IMR-90 (cell line): Measurements from ENCODE around the gene ZMYND11. TPM values are rescaled to one million over a fixed set of nuclear protein-coding genes. Genes with fewer than 3 reads are reported as not detected.

ENCODE experiments used
- ATAC-seq: fragments of 200-7000 bp; cut with Tn5 transposase; 2 replicates; pipeline ENCODE4 v1.9.1; 2020; ENCODE audit warnings: low read depth, mild to moderate bottlenecking, moderate library complexity
- BruUV-seq: library from RNA; stranded (reverse); fragments of 400-500 nt; replicated peaks from 2 replicates; lab custom pipeline; 2021; lab: Mats Ljungman, UMichigan
- CTCF ChIA-PET: fragments of 300-600 bp; formaldehyde crosslinking; extraction: SDS; loops from one replicate; lab custom pipeline; 2021; ENCODE audit warnings: antibody characterized with exemption; lab: Yijun Ruan, JAX
- POLR2A ChIA-PET: fragments of 300-600 bp; sonication (Branson Sonifier 250); formaldehyde crosslinking; loops from one replicate; lab custom pipeline; 2022; ENCODE audit warnings: antibody characterized with exemption; ENCODE audit not compliant: unreplicated experiment; lab: Charles Lee
- DNase-seq: peaks from one replicate; pipeline ENCODE4 v3.0.0; 2013
- H2AFZ ChIP-seq: replicated peaks from 2 replicates; pipeline ENCODE3; 2013; ENCODE audit warnings: low read length, mild to moderate bottlenecking; ENCODE audit not compliant: poor library complexity
- H2AK5ac ChIP-seq: 2 replicates; pipeline ENCODE4 v1.6.1; 2013; ENCODE audit warnings: low read depth, low read length, inconsistent platforms
- H2AK9ac ChIP-seq: replicated peaks from 2 replicates; pipeline ENCODE3; 2013; ENCODE audit warnings: mild to moderate bottlenecking, low read depth, low read length, moderate library complexity; ENCODE audit not compliant: poor library complexity
- H2BK120ac ChIP-seq: 2 replicates; pipeline ENCODE4 v1.6.1; 2013; ENCODE audit warnings: low read depth, low read length, inconsistent platforms
- H2BK15ac ChIP-seq: 3 replicates; pipeline ENCODE4 v1.6.1; 2013; ENCODE audit warnings: low read depth, low read length, inconsistent platforms
- H2BK20ac ChIP-seq: 2 replicates; pipeline ENCODE4 v1.6.1; 2013; ENCODE audit warnings: low read depth, mild to moderate bottlenecking, inconsistent platforms, low read length, moderate library complexity
- H2BK5ac ChIP-seq: 2 replicates; pipeline ENCODE4 v1.6.1; 2013; ENCODE audit warnings: mild to moderate bottlenecking, low read depth, low read length, inconsistent platforms; ENCODE audit not compliant: poor library complexity, severe bottlenecking
- H3K14ac ChIP-seq: replicated peaks from 2 replicates; pipeline ENCODE4 v1.6.1; 2013; ENCODE audit warnings: low read depth, low read length, inconsistent platforms
- H3K18ac ChIP-seq: 2 replicates; pipeline ENCODE4 v1.6.1; 2013; ENCODE audit warnings: low read depth, low read length, control low read depth
- H3K23ac ChIP-seq: 2 replicates; pipeline ENCODE4 v1.6.1; 2013; ENCODE audit warnings: low read depth, low read length, inconsistent platforms
- H3K27ac ChIP-seq: 2 replicates; pipeline ENCODE4 v1.5.1; 2013; ENCODE audit warnings: mild to moderate bottlenecking, control low read depth, low read length; ENCODE audit not compliant: insufficient read depth
- H3K27me3 ChIP-seq: 2 replicates; pipeline ENCODE4 v1.6.1; 2013; ENCODE audit warnings: low read length; ENCODE audit not compliant: control insufficient read depth, insufficient read depth
- H3K36me3 ChIP-seq: 2 replicates; pipeline ENCODE4 v1.6.1; 2013; ENCODE audit warnings: low read length, mixed read lengths; ENCODE audit not compliant: control insufficient read depth, insufficient read depth
- H3K4ac ChIP-seq: 2 replicates; pipeline ENCODE4 v1.6.1; 2013; ENCODE audit warnings: low read depth, low read length, inconsistent platforms
- H3K4me1 ChIP-seq: 2 replicates; pipeline ENCODE4 v1.6.1; 2013; ENCODE audit warnings: low read length, mixed read lengths; ENCODE audit not compliant: control insufficient read depth, insufficient read depth
- H3K4me2 ChIP-seq: 2 replicates; pipeline ENCODE4 v1.6.1; 2013; ENCODE audit warnings: low read depth, mild to moderate bottlenecking, control low read depth, low read length, moderate library complexity
- H3K4me3 ChIP-seq: 2 replicates; pipeline ENCODE4 v1.5.1; 2013; ENCODE audit warnings: low read depth, mild to moderate bottlenecking, control low read depth, low read length, moderate library complexity; ENCODE audit not compliant: insufficient read depth
- H3K56ac ChIP-seq: 2 replicates; pipeline ENCODE4 v1.6.1; 2013; ENCODE audit warnings: low read length, inconsistent platforms; ENCODE audit not compliant: insufficient read depth; ENCODE audit errors: extremely low read depth
- H3K79me1 ChIP-seq, 2 experiments: 2 replicates each; pipeline ENCODE4 v1.6.1; 2013; ENCODE audit warnings: low read length in 2 of 2, inconsistent platforms in 1 of 2, low read depth in 1 of 2
- H3K9ac ChIP-seq: 2 replicates; pipeline ENCODE4 v1.6.1; 2013; ENCODE audit warnings: low read depth, low read length, control low read depth
- H3K9me1 ChIP-seq: 2 replicates; pipeline ENCODE4 v1.6.1; 2013; ENCODE audit warnings: low read length, inconsistent platforms; ENCODE audit not compliant: insufficient read depth
- H3K9me3 ChIP-seq: 2 replicates; pipeline ENCODE4 v1.6.1; 2013; ENCODE audit warnings: low read length; ENCODE audit not compliant: control insufficient read depth, insufficient read depth
- H4K20me1 ChIP-seq: 2 replicates; pipeline ENCODE4 v1.6.1; 2013; ENCODE audit warnings: low read length, inconsistent platforms; ENCODE audit not compliant: insufficient read depth
- H4K5ac ChIP-seq: 2 replicates; pipeline ENCODE4 v1.6.1; 2013; ENCODE audit warnings: mild to moderate bottlenecking, low read depth, low read length, control low read depth
- H4K8ac ChIP-seq, 2 experiments: 2 replicates each; pipeline ENCODE4 v1.6.1; 2013; ENCODE audit warnings: low read depth in 2 of 2, low read length in 2 of 2, control low read depth in 1 of 2, inconsistent platforms in 1 of 2
- H4K91ac ChIP-seq: 2 replicates; pipeline ENCODE4 v1.6.1; 2013; ENCODE audit warnings: low read depth, low read length, inconsistent platforms; ENCODE audit not compliant: insufficient read depth
- CEBPB ChIP-seq: IDR thresholded peaks from 2 replicates; pipeline ENCODE4 v1.6.1; 2012; ENCODE audit warnings: low read depth, low read length, improper control_type of control experiment
- CHD1 ChIP-seq: IDR thresholded peaks from 2 replicates; pipeline ENCODE4 v1.6.1; 2012; ENCODE audit warnings: low read depth, low read length, improper control_type of control experiment
- MAZ ChIP-seq: IDR thresholded peaks from 2 replicates; pipeline ENCODE4 v1.6.1; 2012; ENCODE audit warnings: low read depth, mild to moderate bottlenecking, low read length, improper control_type of control experiment, moderate library complexity, borderline replicate concordance
- MXI1 ChIP-seq: IDR thresholded peaks from 2 replicates; pipeline ENCODE4 v1.6.1; 2012; ENCODE audit warnings: low read depth, mild to moderate bottlenecking, low read length, moderate library complexity, borderline replicate concordance
- NFE2L2 ChIP-seq: fragments of 150-350 bp; IDR thresholded peaks from 2 replicates; pipeline ENCODE4 v1.6.1; 2016; ENCODE audit warnings: low read depth, mild to moderate bottlenecking, low read length
- SMC3 ChIP-seq: fragments of 150-350 bp; IDR thresholded peaks from 2 replicates; pipeline ENCODE4 v1.6.1; 2016; ENCODE audit warnings: low read depth, mild to moderate bottlenecking, antibody characterized with exemption, low read length, moderate library complexity
- WGBS, 2 experiments: methylation state at CpG; one replicate each; pipeline versions ENCODE4 v1.1.5 to v1.1.7; 2013; ENCODE audit warnings: missing lambda C conversion rate in 2 of 2; ENCODE audit not compliant: insufficient read length in 1 of 2; ENCODE audit errors: extremely low coverage in 2 of 2; 5-methylcytosine and 5-hydroxymethylcytosine counted together
- dilution Hi-C: fragments of 300-500 bp; cut with HindIII; formaldehyde crosslinking; loops from one replicate; pipeline ENCODE4 v1.14.3; 2018; ENCODE audit warnings: low sequenced_read_pairs; ENCODE audit not compliant: unreplicated experiment
- in situ Hi-C: fragments of 300-500 bp; cut with MboI; formaldehyde crosslinking; loops from 3 replicates; pipeline ENCODE4 v1.14.3; 2019; ENCODE audit warnings: low sequenced_read_pairs, inconsistent platforms, mixed read lengths
- intact Hi-C: fragments of 100-400 bp; cut with micrococcal nuclease; formaldehyde crosslinking; loops from 2 replicates; pipeline ENCODE4 v1.10.0; 2022
- polyA plus RNA-seq, 3 experiments: library from polyadenylated mRNA; depleted of rRNA; stranded (reverse); fragments of >200 nt; gene quantifications; 2 replicates each; pipeline ENCODE4 v1.2.3, GENCODE V29; 2012; ENCODE audit warnings: low replicate concordance in 1 of 3
- total RNA-seq: library from RNA; depleted of rRNA; stranded (reverse); fragments of >200 nt; gene quantifications from 2 replicates; pipeline ENCODE4 v1.2.3, GENCODE V29; 2012
- TF ChIP-seq, protein P1 (sequence below): fragments of 150-350 bp; IDR thresholded peaks from 2 replicates; pipeline ENCODE4 v1.6.1; 2016; ENCODE audit warnings: low read depth, mild to moderate bottlenecking, low read length, moderate library complexity, borderline replicate concordance

Gene ZMYND11
- total and polyA plus RNA-seq, 2 of the 4 experiments (the other 2 are of a cell fraction): 39.5 to 72.2 TPM

DNA sequence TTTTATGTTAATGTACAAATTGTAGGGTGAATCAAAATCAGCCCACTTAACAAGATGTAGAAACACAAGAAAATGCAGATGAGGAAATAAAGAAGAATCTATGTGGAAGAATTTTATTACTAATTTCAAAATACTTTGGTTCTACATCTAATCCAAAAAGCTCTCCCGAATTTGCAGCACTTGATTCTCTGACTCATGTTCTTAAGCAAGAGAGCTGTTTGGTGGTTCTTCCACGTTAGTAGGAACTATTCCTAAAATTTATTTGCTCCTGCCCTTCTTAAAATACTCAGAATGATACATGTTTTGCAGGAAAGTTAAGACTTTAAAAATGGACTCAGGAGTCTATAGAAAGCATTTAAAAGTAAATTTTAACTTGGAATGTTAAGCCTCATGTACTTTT, 91.8 kb downstream of the ZMYND11 start:
- no peak overlapping the region for H4K91ac ChIP-seq
- in situ Hi-C loops: no loop called here
- H3K14ac ChIP-seq: no peak overlapping the region
- H3K4ac ChIP-seq: no peak overlapping the region
- peaks cover 12% of the 10 kb centered on the region; the same call in 1 of the 2 replicates for H4K20me1 ChIP-seq
- no peak overlapping the region for H3K9ac ChIP-seq
- no peak overlapping the region for H2BK15ac ChIP-seq
- no peak overlapping the region for H3K4me3 ChIP-seq
- H3K4me2 ChIP-seq: no peak overlapping the region
- H3K23ac ChIP-seq: no peak overlapping the region
- no peak overlapping the region for H2BK20ac ChIP-seq
- no peak overlapping the region for H3K27ac ChIP-seq
- 0 out of 2 replicates have a peak, but pooled peaks cover 4% of the 10 kb centered on the region for H3K9me1 ChIP-seq
- no peaks in the 10 kb centered on the region; the same call in 1 of the 2 replicates for H3K36me3 ChIP-seq
- no TSS peak for BruUV-seq
- no peak overlapping the region for H2BK5ac ChIP-seq
- H3K9me3 ChIP-seq: no peaks in the 10 kb centered on the region
- no peaks in the 10 kb centered on the region for H3K27me3 ChIP-seq
- no peak overlapping the region for H3K18ac ChIP-seq
- no peak for TF ChIP-seq MAZ
- TF ChIP-seq CHD1: no peak
- TF ChIP-seq CEBPB: peak; percentile 23; the same call in 1 of the 2 replicates
- no peak for TF ChIP-seq MXI1
- no peak for TF ChIP-seq SMC3
- TF ChIP-seq, protein P1, sequence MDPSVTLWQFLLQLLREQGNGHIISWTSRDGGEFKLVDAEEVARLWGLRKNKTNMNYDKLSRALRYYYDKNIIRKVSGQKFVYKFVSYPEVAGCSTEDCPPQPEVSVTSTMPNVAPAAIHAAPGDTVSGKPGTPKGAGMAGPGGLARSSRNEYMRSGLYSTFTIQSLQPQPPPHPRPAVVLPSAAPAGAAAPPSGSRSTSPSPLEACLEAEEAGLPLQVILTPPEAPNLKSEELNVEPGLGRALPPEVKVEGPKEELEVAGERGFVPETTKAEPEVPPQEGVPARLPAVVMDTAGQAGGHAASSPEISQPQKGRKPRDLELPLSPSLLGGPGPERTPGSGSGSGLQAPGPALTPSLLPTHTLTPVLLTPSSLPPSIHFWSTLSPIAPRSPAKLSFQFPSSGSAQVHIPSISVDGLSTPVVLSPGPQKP: no peak
- no peak for TF ChIP-seq NFE2L2
- H4K8ac ChIP-seq: no peak overlapping the region
- DNase-seq: peak; percentile 39
- no peak overlapping the region for H3K56ac ChIP-seq
- ChIA-PET CTCF (no interaction called here), POLR2A (no interaction called here)
- H4K5ac ChIP-seq: no peak overlapping the region
- no peak overlapping the region for H2BK120ac ChIP-seq
- ATAC-seq: no peak
- peaks cover 19 to 38% of the 10 kb centered on the region in 2 experiments for H3K79me1 ChIP-seq
- no peak overlapping the region for H2AFZ ChIP-seq
- no peak overlapping the region for H2AK5ac ChIP-seq
- intact Hi-C loops: no loop called here
- no peak overlapping the region for H2AK9ac ChIP-seq
- no peaks in the 10 kb centered on the region for H3K4me1 ChIP-seq
- dilution Hi-C loops: no loop called here
- WGBS, 2 experiments: no CpG with 5 or more reads among the region's 2 CpGs
